ENCODE measurements around the gene HECW1. TPM values are rescaled to one million over a fixed set of nuclear protein-coding genes. Genes with fewer than 3 reads are reported as not detected.

HECW1 gene
- total RNA-seq, 1 donor from 2014 or later = 1.6 TPM

DNA sequence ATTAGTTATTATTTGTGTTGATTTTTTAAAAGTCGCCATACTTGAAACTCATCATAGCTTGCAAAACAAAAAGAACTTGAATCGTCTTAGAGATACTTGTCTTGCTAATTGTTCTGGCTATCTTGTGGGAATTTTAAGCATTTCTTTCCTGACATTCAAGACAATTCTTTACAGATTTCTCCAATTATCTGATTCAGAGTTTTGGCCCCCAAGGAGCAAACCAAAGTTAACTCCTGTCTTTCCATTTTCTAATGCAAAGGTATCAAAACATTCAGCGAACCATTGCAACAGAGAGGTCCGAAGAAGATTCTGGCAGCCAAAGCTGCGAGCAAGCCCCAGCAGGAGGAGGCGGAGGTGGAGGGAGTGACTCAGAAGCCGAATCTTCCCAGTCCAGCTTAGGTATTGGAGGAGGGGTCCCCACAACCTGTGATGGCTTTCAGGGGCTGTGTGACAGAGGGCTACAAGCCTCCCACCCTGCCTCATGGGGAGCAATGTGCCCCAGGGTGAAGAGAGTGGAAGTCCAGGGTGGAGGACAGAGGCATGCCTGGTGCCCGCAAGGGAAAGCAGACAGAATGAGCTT is 351.0 kb downstream of the HECW1 start:
- H3K4me1 ChIP-seq = no peaks in the 10 kb centered on the region
- no peaks in the 10 kb centered on the region for H3K9me3 ChIP-seq
- H3K36me3 ChIP-seq = no peaks in the 10 kb centered on the region
- no peak overlapping the region for H3K27ac ChIP-seq
- no peaks in the 10 kb centered on the region for H3K27me3 ChIP-seq
- intact Hi-C loops (cut with DNase I) = no loop called here
- H3K4me3 ChIP-seq = no peak overlapping the region
- TF ChIP-seq, protein P1, sequence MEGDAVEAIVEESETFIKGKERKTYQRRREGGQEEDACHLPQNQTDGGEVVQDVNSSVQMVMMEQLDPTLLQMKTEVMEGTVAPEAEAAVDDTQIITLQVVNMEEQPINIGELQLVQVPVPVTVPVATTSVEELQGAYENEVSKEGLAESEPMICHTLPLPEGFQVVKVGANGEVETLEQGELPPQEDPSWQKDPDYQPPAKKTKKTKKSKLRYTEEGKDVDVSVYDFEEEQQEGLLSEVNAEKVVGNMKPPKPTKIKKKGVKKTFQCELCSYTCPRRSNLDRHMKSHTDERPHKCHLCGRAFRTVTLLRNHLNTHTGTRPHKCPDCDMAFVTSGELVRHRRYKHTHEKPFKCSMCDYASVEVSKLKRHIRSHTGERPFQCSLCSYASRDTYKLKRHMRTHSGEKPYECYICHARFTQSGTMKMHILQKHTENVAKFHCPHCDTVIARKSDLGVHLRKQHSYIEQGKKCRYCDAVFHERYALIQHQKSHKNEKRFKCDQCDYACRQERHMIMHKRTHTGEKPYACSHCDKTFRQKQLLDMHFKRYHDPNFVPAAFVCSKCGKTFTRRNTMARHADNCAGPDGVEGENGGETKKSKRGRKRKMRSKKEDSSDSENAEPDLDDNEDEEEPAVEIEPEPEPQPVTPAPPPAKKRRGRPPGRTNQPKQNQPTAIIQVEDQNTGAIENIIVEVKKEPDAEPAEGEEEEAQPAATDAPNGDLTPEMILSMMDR (IDR thresholded peaks at IDR 0.05) = no peak
- no peak for DNase-seq
- no peak for ATAC-seq

DNA sequence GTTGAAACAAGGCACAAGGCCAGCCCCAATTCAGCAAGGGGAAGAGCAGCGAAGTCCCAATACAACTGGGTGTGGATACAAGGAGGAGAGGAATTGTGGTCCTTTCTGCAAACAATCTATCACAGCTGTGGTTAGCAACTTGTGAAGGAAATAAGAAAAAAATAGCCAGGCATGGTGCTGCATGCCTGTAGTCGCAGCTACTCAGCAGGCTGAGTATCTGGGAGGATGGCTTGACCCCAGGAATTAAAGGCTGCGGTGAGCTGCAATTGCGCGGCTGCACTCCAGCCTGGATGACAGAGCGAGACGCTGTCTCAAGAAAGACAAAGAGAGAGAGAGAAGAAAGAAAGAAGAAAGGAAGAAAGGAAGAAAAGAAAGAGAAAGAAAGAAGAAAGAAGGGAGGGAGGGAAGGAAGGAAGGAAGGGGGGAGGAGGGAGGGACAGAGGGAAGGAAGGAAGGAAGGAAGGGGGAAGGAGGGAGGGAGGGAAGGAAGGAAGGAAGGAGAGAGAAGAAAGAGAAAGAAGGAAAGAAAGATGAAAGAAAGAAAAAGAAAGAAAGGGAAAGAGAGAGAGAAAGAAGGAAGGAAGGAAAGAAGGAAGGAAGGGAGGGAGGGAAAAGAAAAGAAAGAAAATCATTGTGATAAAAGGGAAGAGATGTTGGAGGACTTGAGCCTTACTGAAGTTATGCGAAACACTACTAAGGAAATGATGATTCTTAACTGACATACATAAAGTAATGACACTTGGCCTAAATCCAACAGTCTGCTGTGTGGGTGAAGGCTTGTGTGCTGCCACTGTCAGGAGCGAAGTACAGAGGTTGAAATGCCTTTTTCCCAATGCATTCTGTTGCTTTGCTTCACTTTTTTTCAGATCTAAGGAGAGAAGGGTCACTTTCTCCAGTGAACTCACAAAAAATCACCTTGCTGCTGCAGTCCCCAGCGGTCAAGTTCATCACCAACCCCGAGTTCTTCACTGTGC is 353.4 kb downstream of the HECW1 start:
- no peaks in the 10 kb centered on the region for H3K9me3 ChIP-seq
- H3K4me1 ChIP-seq = no peaks in the 10 kb centered on the region
- no peak for DNase-seq
- TF ChIP-seq, protein P1 (IDR thresholded peaks at IDR 0.05) = no peak
- ATAC-seq = no peak
- intact Hi-C loops (cut with DNase I) = no loop called here
- no peaks in the 10 kb centered on the region for H3K27me3 ChIP-seq
- no peak overlapping the region for H3K27ac ChIP-seq
- no peak overlapping the region for H3K4me3 ChIP-seq
- no peaks in the 10 kb centered on the region for H3K36me3 ChIP-seq

DNA sequence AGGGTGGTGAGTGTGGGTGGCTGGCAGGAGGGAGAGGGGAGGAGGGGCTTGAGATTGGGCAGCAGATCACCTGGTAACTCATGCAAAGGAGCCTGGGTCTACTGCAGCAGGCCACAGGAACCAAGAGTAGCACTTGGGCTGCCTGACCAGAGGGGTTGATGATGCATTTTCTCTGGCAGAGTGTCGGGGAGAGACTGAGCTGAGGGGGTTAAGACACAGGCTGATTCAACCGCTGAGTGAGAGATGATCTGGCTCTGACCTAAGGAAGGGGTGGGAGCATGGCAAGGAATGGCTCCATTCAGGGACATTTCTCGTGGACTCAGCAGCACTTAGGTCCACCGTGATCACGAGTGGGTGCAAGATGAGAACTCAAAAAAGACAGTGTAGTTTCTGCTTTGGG is 355.0 kb downstream of the HECW1 start:
- TF ChIP-seq, protein P1 (IDR thresholded peaks at IDR 0.05) = no peak
- DNase-seq = no peak
- Histone ChIP-seq H3K4me3 (no peak overlapping the region), H3K27me3 (no peaks in the 10 kb centered on the region), H3K4me1 (no peaks in the 10 kb centered on the region), H3K36me3 (no peaks in the 10 kb centered on the region), H3K27ac (no peak overlapping the region), H3K9me3 (no peaks in the 10 kb centered on the region)
- intact Hi-C loops (cut with DNase I) = no loop called here
- no peak for ATAC-seq

DNA sequence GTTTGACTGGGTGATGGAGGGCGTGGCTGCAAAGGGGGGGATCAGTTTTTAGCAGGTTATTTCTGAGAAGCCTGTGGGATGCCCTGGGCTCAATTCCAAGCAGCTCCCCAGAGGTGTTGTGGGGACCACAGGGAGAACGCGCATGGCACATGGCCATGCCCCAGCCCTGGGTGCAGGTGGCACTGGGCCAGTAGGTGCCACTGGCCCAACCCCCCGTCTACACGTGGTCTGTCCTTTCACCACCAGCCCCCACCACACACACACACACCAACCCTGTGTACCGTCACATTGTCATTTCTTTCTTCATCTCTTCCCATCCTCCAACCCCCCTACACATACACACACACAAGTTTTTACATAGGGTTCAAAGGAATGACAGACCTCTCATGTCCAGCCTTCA is 355.4 kb downstream of the HECW1 start:
- Histone ChIP-seq H3K27ac (no peak overlapping the region), H3K4me1 (no peaks in the 10 kb centered on the region), H3K9me3 (no peaks in the 10 kb centered on the region), H3K36me3 (no peaks in the 10 kb centered on the region), H3K4me3 (no peak overlapping the region), H3K27me3 (no peaks in the 10 kb centered on the region)
- no peak for DNase-seq
- TF ChIP-seq, protein P1 (IDR thresholded peaks at IDR 0.05) = no peak
- no peak for ATAC-seq
- intact Hi-C loops (cut with DNase I) = no loop called here

DNA sequence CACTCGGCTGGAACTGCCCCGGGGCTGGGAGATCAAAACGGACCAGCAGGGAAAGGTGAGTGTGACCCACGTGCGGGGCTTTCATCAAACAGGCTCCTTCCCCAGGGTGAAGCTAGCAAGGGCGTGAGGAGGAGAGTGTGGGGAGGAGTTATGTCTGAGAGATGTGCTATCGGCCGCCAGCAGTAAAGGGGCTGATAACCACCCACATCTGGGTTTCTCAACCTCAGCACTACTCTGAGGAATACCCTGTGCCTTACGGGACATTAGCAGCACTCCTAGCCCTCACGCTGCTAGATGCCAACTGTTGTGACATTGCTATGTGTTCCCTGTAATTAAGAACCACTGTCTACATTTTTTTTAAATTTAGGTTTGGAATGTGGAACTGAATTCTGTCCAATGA is 356.6 kb downstream of the HECW1 start:
- intact Hi-C loops (cut with DNase I) = no loop called here
- Histone ChIP-seq H3K27me3 (no peaks in the 10 kb centered on the region), H3K36me3 (no peaks in the 10 kb centered on the region), H3K4me3 (no peak overlapping the region), H3K4me1 (no peaks in the 10 kb centered on the region), H3K9me3 (no peaks in the 10 kb centered on the region), H3K27ac (no peak overlapping the region)
- ATAC-seq = no peak
- no peak for DNase-seq
- TF ChIP-seq, protein P1 (IDR thresholded peaks at IDR 0.05) = no peak
